HEK293T (cell line): ENCODE results near the gene TAP2.

ENCODE experiments used
- CTCF ChIA-PET: fragments of 350-600 bp; formaldehyde crosslinking; extraction: SDS; loops from one replicate; lab custom pipeline; 2021; ENCODE audit warnings: antibody characterized with exemption, inconsistent platforms; lab: Yijun Ruan, JAX
- POLR2A ChIA-PET: fragments of 350-600 bp; formaldehyde crosslinking; extraction: SDS; loops from one replicate; lab custom pipeline; 2020; ENCODE audit warnings: antibody characterized with exemption, inconsistent platforms; lab: Yijun Ruan, JAX
- DNase-seq: peaks from one replicate; pipeline ENCODE4 v3.0.0; 2012; ENCODE audit warnings: mixed read lengths; ENCODE audit errors: extremely low spot score
- ARNT ChIP-seq: fragments of 450-650 bp; IDR thresholded peaks from 2 replicates; pipeline ENCODE4 v1.6.1; 2017; ENCODE audit warnings: mild to moderate bottlenecking
- BHLHE40 ChIP-seq: fragments of 450-650 bp; IDR thresholded peaks from 2 replicates; pipeline ENCODE4 v1.6.1; 2016; ENCODE audit warnings: mild to moderate bottlenecking, moderate library complexity, borderline replicate concordance
- CTBP1 ChIP-seq: fragments of 450-650 bp; IDR thresholded peaks from 2 replicates; pipeline ENCODE4 v1.6.1; 2016; ENCODE audit warnings: borderline replicate concordance
- ELF4 ChIP-seq: fragments of 450-650 bp; IDR thresholded peaks from 2 replicates; pipeline ENCODE4 v1.6.1; 2017; ENCODE audit warnings: antibody characterized with exemption
- FOXA1 ChIP-seq: fragments of 450-650 bp; IDR thresholded peaks from 2 replicates; pipeline ENCODE4 v1.6.1; 2016; ENCODE audit warnings: mild to moderate bottlenecking
- FOXK2 ChIP-seq: fragments of 450-650 bp; IDR thresholded peaks from 2 replicates; pipeline ENCODE4 v1.6.1; 2016; ENCODE audit warnings: mild to moderate bottlenecking
- FOXM1 ChIP-seq: fragments of 450-650 bp; IDR thresholded peaks from 2 replicates; pipeline ENCODE4 v1.6.1; 2017; ENCODE audit warnings: mild to moderate bottlenecking, borderline replicate concordance
- HDGF ChIP-seq: fragments of 450-650 bp; IDR thresholded peaks from 2 replicates; pipeline ENCODE4 v1.6.1; 2017; ENCODE audit warnings: antibody characterized with exemption, borderline replicate concordance
- L3MBTL2 ChIP-seq: fragments of 450-650 bp; conservative IDR thresholded peaks from 2 replicates; pipeline ENCODE4 v1.6.1; 2016; ENCODE audit warnings: mild to moderate bottlenecking
- LEF1 ChIP-seq: fragments of 450-650 bp; IDR thresholded peaks from 2 replicates; pipeline ENCODE4 v1.6.1; 2017; ENCODE audit warnings: mild to moderate bottlenecking, borderline replicate concordance
- NFRKB ChIP-seq: fragments of 450-650 bp; IDR thresholded peaks from 2 replicates; pipeline ENCODE4 v1.6.1; 2016; ENCODE audit warnings: mild to moderate bottlenecking, moderate library complexity
- PKNOX1 ChIP-seq: fragments of 450-650 bp; IDR thresholded peaks from 2 replicates; pipeline ENCODE4 v1.6.1; 2016
- SP1 ChIP-seq: fragments of 450-650 bp; IDR thresholded peaks from 2 replicates; pipeline ENCODE4 v1.6.1; 2017
- SUZ12 ChIP-seq: fragments of 450-650 bp; IDR thresholded peaks from 2 replicates; pipeline ENCODE4 v1.6.1; 2016; ENCODE audit warnings: mild to moderate bottlenecking
- TARDBP ChIP-seq: fragments of 450-650 bp; IDR thresholded peaks from 2 replicates; pipeline ENCODE4 v1.6.1; 2016
- ZNF384 ChIP-seq: fragments of 450-650 bp; IDR thresholded peaks from 2 replicates; pipeline ENCODE4 v1.6.1; 2016

TAP2 gene

GRCh38 chr6:32842021-32842650, 3.6 kb upstream of the TAP2 start:
- ChIA-PET POLR2A (interaction anchor here (0.7 kb wide), 1 partner anchor 12 kb away, joined by 4 read pairs; the partner anchor contains the start of genes PSMB9 and TAP1), CTCF (interaction anchor here (1.3 kb wide), 1 partner anchor 26 kb away, joined by 5 read pairs; no protein-coding TSS in a partner anchor)
- no peak for TF ChIP-seq TARDBP
- no peak for TF ChIP-seq PKNOX1
- no peak for TF ChIP-seq L3MBTL2
- no peak for TF ChIP-seq FOXK2
- no peak for DNase-seq

- CTCF ChIA-PET: interaction anchor here (1.3 kb wide), 1 partner anchor 27 kb away, joined by 5 read pairs; no protein-coding TSS in a partner anchor
- DNase-seq: no peak
- POLR2A ChIA-PET: interaction anchor here (0.9 kb wide), 1 partner anchor 131 kb away, joined by 3 read pairs; no protein-coding TSS in a partner anchor
- TF ChIP-seq L3MBTL2 (no peak), CTBP1 (no peak), SP1 (no peak), NFRKB (no peak), ARNT (no peak), LEF1 (no peak), SUZ12 (no peak), FOXM1 (no peak), ELF4 (no peak), BHLHE40 (no peak), ZNF384 (no peak), HDGF (no peak), FOXA1 (no peak), TARDBP (no peak), PKNOX1 (no peak), FOXK2 (no peak)
These were observed 2.2 kb upstream of the TAP2 start for GRCh38 chr6:32840604-32841246.

GRCh38 chr6:32839356-32839755, 817 bp upstream of the TAP2 start:
- no peak for TF ChIP-seq ELF4
- TF ChIP-seq CTBP1: no peak
- no peak for TF ChIP-seq FOXM1
- no peak for TF ChIP-seq FOXK2
- no peak for TF ChIP-seq SP1
- TF ChIP-seq PKNOX1: no peak
- no peak for DNase-seq
- ChIA-PET POLR2A (interaction anchor here (1.3 to 3.1 kb wide), 4 partner anchors 12 to 133 kb away, joined by 3 to 54 read pairs (median 18); partner anchors contain the start of genes PSMB9 and TAP1), CTCF (interaction anchor here (0.6 to 3.2 kb wide), 14 partner anchors 12 to 145 kb away, joined by 3 to 74 read pairs (median 8); partner anchors contain the start of genes PSMB9 and TAP1)

- ChIA-PET CTCF (interaction anchor here (0.6 to 3.2 kb wide), 17 partner anchors 11 to 424 kb away, joined by 3 to 74 read pairs (median 7); partner anchors contain the start of genes PSMB9 and TAP1), POLR2A (interaction anchor here (0.6 to 3.1 kb wide), 18 partner anchors 8 to 147 kb away, joined by 3 to 54 read pairs (median 6); partner anchors contain the start of genes PSMB9 and TAP1)
- no peak for TF ChIP-seq PKNOX1
- no peak for TF ChIP-seq ZNF384
- TF ChIP-seq NFRKB: no peak
- no peak for TF ChIP-seq L3MBTL2
- no peak for TF ChIP-seq CTBP1
- TF ChIP-seq LEF1: no peak
- no peak for TF ChIP-seq BHLHE40
- TF ChIP-seq HDGF: no peak
- TF ChIP-seq FOXK2: no peak
- no peak for TF ChIP-seq FOXA1
- no peak for TF ChIP-seq SP1
- TF ChIP-seq FOXM1: no peak
- no peak for DNase-seq
These were observed 857 bp downstream of the TAP2 start for GRCh38 chr6:32837651-32838113.

- ChIA-PET POLR2A (interaction anchor here (2.2 to 2.3 kb wide), 2 partner anchors 11 to 32 kb away, joined by 13 to 32 read pairs; no protein-coding TSS in a partner anchor), CTCF (interaction anchor here (0.6 kb wide), 1 partner anchor 143 kb away, joined by 3 read pairs; no protein-coding TSS in a partner anchor)
- DNase-seq: no peak
- no peak for TF ChIP-seq TARDBP
- TF ChIP-seq FOXK2: no peak
- no peak for TF ChIP-seq LEF1
These were observed 1.7 kb downstream of the TAP2 start for GRCh38 chr6:32836873-32837272.
